Mesenteric fat pad (tissue), 1 donor: ENCODE data around the gene XRCC5. TPM values are rescaled to one million over a fixed set of nuclear protein-coding genes. Genes with fewer than 3 reads are reported as not detected.
"Not testable (repeated sequence)": the region's sequence is repeated elsewhere in the genome, so short reads cannot be mapped to it uniquely, and the experiment has no call there.

Experiments used
- DNase-seq: peaks from one replicate; pipeline ENCODE4 v3.0.0-alpha.2; 2020; ENCODE audit warnings: low spot score
- long read RNA-seq: library from polyadenylated mRNA; unstranded; transcript quantifications from one replicate; pipeline ENCODE4 v2.0.0, GENCODE V29; 2020
- total RNA-seq: library from RNA; stranded (reverse); fragmentation: NEBNext Ultra II Directional; extraction: Animal tissue kit (Norgen Biotek cat#: 25700); gene quantifications from one replicate; pipeline ENCODE4 v1.2.1, GENCODE V29; 2021
- donor health status: DM: yes; HTN: yes; CAD: no.

The XRCC5 gene
- total RNA-seq: 213 TPM
- long read RNA-seq, transcript XRCC5-201 (21 exons, 3,428 nt): major isoform, 269 of 369 reads
- long read RNA-seq, partial matches to known transcripts: 80 of 369 reads
- long read RNA-seq, other reads (novel, unspliced or antisense): 20 of 369 reads

DNA sequence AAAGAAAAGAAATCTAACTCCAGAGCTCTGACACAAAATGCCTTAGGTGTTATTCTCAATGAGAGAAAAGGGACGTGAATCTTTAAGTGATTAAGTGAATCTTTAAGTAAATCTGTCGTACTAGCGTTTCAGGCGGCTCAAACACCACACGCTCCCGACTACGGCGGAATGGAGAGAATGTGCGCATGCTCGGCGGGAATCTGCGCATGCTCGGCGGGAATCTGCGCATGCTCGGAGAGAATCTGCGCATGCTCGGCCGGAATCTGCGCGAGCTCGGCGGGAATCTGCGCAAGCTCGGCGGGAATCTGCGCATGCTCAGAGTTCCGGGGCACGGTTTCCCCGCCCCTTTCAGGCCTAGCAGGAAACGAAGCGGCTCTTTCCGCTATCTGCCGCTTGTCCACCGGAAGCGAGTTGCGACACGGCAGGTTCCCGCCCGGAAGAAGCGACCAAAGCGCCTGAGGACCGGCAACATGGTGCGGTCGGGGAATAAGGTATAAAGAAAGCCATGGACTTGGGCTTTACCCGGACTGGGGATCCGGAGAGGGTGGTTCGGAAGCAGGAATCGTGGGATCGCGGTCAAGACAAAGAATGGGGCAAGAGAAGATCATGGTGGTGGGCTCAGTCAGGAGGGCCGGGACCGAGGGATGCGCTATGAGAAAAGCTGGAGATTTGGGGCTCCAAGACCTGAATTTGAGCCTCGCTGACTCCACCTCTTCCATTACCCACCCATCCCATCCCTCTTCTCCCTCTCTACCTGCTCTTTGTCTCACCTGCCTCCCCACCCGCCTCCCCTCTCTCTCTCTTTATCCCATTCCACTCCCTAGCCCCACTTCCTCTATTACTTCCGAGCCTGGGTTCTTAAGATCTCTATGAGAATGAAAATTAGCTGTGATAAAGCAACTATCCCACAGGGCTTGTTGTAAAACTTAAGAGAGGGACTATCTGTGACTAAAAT is at the start of gene XRCC5:
Gene XRCC5 (plus strand): TSS at position 382 of the 955 bp plus-strand sequence. CDS start 89 bp downstream, at position 471.
- DNase-seq: peak; percentile 99

DNA sequence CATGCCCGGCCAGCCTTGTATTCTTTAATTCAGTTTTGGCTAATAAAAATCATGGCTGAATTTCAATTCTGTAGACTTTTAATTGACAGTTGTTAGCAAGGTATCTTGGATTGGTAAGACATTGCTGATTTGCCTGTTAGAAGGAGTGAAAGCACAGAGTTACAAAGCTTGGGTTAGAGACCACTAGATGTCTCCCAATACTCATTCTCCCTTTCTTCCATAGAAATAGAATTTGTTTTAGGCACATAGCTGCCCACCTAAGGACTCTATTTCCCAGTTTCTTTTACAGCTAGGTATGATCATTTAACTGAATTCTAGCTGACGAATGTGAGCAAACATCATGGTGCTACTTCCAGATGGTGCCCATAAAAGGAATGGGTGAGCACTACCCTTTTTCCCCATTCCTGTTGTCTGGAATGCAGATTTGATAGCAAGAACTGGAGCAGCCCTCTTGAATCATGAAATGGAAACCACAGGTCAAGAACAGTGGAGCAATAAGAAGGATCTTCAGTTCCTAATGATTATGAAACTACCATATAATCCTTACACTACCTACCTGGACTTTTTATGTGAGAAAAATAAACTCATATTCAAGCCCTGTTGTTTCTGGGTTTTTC is 45.0 kb upstream of the XRCC5 start:
- no peak for DNase-seq

DNA sequence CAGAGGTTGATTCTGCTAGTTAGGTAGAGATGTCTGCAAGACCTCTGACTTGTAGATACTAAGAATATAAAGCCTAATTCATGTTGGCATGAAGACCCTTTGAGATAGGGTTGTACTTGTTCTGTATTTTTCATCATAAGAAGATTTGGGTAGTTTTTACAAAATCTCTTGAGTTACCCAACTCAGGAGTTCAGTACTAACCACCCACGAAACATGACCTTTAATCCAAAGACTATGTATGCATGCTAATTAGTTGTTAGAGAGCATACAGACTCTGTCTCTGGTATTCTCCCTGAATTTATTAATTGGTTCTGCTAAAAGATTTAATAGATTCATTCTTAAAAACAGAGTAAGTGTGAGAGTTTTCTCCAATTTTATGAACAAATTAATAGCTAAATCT is 44.5 kb upstream of the XRCC5 start:
- no peak for DNase-seq

DNA sequence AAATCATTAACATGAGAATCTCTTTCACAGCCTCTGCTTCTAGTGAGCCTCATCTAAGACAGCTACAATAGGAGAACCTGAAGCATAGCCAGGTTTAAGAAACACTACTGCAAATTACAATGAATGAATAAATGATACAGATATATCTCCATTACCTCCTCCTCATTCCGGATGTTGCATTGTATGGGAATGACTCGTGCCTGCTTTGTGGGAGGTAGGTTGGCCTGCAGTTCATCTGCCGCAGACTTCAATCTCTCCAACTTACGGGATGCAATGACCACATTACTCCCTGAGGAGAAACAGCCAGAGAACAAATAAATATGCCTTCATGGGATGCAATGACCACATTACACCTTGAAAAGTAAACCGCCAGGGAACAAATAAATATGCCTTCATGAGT is 42.9 kb upstream of the XRCC5 start:
- no peak for DNase-seq

DNA sequence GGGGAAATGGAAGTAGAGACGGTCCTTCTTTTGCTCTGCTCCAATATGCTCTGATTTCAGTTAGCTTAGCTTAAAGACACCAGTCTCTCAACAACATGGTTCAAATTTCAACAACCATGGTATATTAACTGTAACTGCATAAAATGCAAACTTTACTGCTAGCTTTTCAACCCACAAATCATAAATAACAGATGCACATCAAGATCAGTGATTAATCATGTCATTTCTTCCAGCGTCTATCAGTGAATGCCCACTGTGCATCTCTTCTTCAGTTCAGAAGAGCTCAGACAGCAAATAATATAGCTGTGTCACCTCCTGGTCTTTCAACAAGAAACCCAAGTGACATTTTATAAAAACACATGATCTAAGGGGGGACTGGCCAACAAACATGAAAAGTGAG is 40.1 kb upstream of the XRCC5 start:
- DNase-seq: no peak

DNA sequence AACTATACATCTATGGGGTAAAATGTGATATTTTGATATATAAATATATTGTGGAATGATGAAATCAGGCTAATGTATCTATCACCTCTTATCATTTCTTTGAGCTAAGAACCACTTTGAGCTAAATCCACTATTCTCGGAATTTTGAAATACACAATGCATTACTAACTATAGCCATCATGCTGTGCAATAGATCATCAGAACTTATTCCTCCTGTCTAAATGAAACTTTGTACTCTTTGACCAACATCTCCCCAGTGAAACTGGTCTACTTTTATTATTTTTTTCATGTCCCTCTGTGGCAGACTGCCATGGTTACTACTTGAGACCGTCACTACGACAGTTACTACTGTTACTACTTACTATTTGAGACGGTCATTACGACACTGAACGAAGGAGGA is 39.0 kb upstream of the XRCC5 start:
- no peak for DNase-seq

DNA sequence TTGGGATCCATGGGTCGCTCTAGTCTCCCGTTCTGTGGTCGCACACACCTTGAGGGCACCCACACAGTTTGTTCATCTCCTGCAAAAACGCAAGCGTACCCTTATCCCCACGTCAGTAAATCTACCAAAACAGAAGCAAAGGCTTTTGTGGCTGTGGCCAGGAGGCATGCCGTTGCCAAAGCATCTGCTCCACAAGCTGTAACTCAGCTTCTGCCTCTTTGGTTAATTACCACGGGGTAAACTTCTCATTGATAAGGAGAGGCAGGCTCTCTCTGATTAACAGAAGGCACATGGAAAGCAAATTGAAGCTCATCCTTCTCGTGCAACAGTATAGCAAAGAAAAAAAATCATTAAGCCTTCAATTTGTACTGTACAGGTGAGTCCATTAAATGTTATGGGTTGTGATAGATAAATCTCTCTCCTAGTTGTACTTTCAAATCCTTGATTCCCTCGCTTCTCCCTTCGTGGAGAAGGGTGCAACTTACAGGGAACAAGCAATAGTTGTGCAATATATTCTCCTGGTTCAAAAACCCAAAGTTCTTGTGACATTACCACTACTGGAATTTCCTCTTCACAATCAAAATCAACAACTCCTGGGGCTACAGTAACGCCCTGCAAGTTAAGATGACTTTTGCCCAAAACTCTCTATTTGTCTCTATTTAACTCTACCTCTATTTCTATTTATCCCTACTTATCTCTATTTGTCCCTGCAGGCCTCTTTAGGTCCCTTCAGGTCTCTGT is 37.9 kb upstream of the XRCC5 start:
- DNase-seq: no peak

DNA sequence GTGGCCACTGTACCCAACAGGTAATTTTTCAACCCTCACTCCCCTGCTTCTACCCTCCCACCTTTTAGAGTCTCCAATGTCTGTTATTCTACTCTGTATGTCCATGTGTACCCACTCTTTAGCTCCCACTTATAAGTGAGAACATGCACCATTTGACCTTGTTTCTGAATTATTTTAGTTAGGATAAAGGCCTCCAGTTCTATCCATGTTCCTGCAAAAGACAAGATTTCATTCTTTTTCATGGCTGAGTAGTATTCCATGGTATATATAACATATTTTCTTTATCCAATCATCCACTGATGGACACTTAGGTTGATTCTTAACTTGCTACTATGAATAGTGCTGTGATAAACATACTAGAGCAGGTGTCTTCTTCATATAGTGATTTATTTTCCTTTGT is 36.7 kb upstream of the XRCC5 start:
- no peak for DNase-seq

DNA sequence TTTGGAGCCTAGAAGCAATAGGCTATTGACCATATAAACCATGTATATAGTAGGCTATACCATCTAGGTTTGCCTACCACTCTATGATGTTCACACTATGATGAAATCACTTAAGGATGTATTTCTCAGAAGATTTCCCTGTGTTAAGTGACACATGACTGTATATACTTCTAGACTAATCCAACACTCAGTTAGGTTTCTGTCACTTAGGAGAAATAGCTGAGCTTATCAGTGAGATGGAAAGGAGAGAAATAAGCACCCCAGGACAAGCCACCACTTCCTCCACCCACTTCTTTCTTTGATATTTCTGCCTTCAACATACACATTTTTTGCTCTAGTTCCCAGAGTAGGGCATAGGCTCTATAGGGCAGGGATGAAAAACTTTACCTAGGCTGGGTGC is 35.4 kb upstream of the XRCC5 start:
- no peak for DNase-seq

DNA sequence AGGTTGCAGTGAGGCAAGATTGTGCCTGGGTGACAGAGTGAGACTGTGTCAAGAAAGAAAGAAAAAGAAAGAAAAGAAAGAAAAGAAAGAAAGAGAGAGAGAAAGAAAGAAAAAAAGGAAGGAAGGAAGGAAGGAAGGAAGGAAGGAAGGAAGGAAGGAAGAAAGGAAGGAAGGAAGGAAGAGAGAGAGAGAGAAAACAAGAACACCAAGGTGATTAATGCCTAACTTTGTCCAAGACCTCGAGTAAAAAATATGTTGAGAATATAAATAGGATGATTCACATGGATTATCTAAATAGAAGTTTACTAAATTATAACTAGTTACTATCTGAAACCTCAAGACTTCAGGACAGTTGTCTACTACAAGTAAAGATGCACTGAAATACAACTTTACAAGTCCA is 34.8 kb upstream of the XRCC5 start:
- DNase-seq: no peak

DNA sequence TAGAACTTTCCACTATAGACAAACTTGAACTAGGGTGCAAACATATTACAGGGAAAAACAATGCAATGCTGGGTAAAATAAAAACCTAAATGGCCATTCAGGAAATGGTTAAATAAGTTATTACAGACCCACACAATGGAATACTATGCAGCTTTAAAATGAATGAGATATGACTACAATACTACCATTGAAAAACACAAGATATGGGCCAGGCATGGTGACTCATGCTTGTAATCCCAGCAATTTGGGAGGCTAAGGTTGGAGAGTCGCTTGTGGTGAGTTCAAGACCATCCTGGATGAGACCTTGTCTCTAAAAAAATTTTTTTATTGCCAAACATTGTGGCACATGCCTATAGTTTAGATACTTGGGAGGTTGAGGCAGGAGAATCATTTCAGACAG is 34.4 kb upstream of the XRCC5 start:
- no peak for DNase-seq

DNA sequence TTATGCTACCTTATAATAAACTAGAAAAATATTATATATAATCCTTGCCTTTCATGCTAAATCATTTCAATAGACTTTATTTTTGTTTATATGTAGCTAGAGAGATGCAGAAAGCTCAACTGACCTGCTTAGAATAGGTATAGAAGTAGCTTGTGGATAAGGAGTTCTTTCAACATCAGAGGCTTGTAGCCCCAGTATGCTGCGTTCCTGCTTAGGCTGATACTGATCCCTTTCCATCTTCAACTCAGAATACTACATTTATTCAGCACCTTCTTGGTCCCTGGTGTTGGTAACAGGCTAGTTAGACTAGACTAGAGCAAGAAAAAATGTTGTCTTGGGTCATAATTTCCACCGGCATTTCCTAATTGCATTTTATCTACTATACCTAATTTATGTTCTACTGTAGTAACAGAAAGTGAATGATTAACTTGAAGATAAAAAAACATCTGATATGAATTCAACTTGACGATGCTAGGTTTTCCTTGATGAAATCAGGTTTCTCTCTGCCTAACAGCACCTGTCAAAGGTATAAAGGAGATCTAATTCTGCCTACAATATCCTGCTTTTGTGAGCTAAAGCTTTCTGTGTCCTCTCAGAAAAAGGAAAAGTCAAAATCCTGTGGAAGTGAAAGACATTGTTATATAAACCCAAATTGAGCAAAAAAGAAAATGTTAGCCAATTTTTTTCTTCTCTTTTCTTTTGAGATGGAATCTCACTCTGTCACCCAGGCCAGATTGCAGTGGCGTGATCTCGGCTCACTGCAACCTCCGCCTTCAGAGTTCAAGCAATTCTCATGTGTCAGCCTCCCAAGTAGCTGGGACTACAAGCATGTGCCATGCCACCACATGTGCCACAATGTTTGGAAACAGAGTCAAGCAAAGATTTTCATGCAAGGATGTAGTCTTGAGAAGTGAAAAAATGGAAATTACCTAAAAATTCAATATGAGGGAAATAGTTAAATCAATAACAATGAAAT is 33.4 kb upstream of the XRCC5 start:
- DNase-seq: no peak

DNA sequence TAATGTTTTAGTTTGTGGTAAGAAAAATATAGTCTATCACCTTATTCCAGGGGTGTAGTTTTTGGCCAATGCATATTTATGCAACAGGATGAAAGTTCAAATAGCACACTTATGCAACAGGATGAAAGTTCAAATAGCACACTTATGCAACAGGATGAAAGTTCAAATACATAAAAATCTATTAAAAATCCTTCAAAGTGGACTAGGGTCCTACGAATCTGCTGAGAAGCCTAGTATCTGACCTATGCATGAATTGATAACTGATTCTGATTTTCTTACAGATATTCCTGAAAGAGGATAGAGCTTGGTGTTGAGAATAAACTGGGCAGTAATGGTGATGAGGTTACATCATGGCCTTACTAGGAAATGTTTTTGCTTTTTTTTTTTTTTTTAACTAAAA is 30.4 kb upstream of the XRCC5 start:
- no peak for DNase-seq

DNA sequence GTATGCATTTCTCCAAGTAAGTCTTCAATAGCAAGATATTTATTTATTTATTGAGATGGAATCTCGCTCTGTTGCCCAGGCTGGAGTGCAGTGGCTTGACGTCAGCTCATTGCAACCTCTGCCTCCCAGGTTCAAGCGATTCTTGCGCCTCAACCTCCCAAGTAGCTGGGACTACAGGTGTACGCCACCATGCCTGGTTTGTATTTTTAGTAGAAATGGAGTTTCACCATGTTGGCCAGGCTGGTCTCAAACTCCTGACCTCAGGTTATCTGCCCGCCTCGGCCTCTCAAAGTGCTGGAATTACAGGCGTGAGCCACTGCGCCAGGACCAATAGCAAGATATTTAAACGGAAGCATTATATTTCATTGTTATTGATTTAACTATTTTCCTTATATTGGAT is 29.1 kb upstream of the XRCC5 start:
- DNase-seq: not testable (repeated sequence)

DNA sequence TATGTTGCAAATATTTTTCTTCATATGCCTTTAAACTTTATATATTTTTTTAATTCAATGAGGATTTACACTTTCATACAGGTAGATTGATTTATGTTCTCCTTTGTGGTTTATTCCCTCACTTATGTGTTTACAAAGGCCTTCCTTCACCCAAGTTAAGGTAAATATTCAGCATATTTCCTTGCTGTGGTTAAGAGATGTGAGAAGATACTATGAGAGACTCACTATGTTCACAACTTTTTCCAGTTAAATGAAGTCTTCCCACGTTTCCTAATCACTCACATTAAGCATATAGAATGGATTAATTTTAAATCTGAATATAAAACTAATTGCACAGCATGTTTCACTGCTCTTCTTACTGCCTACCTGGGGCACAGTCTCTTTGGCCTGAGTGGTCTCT is 28.1 kb upstream of the XRCC5 start:
- DNase-seq: no peak

DNA sequence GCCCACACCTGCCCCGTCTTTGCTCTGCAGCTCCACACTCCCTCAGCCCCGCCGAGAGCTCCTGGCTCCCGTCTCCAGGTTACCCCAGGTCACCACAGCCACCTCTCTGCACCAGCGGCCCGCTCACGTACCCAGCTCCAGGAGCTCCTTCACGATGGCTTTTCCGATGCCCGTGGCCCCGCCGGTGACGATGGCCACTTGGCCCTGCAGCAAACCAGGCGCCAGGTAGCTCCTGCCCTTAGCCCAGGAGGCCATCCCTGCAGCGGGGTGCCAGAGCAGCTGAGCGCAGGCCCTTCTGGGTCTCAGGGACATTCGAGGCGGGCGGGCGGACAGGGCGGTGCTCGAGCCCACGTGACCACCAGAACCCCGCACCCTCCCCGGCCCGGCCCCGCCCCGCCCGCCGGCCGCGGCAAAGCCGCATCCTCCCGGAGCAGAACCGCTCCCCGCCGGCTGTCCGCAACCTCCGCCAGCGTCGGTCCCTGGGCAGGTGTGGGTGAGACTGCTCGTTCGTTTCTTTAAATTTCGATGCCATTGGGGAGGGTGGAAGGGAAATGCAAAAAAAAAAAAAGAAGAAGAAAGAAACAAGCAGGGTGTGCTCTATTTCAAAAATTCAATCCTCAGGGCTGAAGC is 27.5 kb upstream of the XRCC5 start, which contains the start of the genes PECR and TMEM169:
Gene PECR (minus strand): TSS at position 323 of the 630 bp plus-strand sequence. CDS start 68 bp downstream, at position 255.
Gene TMEM169 (plus strand): TSS at position 433 of the 630 bp plus-strand sequence. CDS start 14,045 bp downstream, outside the sequence.
- peak; percentile 95 for DNase-seq

DNA sequence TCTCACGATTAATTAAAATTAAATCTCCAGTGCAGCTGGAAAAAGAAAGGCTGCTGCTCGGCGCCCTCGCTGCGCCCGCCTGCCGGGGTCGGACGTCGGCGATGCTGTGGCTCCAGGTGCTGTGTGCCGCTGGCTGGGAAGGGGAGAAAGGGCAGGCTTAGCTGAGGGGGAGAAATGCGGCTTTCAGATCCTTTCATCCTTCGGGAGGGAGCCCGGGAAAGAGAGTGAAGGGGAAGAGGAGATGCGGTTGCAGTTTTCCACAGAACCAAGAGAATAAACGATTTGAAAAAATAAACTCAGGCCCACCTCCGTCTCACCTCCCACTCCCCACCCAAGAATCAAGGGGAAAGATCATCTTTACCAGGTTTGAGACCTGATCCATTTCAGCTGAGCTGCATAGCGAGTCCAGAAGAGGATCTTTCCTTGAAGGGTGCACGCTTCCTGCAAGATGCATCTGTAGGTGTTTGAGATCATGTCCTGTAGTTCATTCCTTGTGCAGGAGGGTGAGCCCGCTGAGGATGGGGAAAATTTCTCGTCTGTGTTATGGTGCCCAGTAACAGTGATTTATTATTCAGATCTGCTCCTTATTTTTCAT is 26.9 kb upstream of the XRCC5 start:
- no peak for DNase-seq

DNA sequence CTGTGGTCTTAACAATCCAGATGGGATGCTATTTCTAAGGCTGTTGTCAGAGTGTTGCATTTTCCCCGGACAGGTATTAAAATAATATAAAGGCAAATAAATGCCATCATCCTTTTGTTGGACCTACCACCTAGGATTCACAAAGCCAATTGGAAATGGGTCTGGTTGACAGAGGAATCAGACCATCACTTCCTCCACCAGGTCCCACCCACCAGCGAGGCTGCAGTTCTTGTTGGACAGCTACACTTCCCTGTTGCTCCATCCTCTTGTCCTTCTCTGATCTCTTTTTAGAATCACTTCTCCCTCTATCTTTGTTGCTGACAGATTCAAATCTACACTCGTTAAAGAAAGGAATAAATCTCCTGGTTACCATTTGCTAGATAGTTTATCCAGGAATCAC is 26.3 kb upstream of the XRCC5 start:
- no peak for DNase-seq
